HG03565 (cell line): ENCODE data around the gene FARP1.

Source experiments
- ATAC-seq: cut with Tn5 transposase; IDR thresholded peaks from one replicate; pipeline ENCODE4 v1.9.1; 2021; ENCODE audit warnings: mild to moderate bottlenecking, moderate library complexity; ENCODE audit not compliant: unreplicated experiment

Gene FARP1

DNA sequence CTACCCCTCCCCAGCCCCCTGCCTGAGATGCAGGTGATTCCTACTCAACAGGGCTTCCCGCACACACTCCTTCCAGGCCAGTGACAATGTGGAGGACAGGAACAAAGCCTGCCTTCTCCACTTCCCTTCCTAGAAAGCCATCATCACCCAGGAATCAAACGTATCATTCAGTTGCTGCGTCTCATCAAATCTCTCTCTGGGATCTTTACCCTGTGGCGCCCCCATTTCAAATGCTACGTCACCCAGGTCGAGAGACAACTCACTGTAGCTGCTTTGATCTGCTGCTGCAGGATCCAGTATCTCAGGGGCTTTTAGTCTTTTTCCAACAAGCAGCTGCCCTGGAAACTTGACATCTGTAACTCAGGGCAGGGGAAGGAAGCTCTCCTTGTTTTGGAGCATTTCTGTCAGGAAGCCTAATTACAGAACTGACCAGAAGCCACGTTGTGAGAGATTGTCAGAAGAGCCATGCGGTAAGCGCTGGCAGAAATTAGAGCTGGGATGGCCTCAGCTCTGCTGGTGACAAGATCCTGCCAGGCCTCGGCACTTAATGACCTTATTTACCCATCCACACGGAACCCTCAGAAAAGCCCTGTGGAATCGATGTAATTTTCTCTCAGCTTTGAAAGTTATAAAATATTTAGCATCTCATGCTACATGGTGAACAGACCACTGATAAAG lies 293.5 kb downstream of the FARP1 start:
- ATAC-seq, result no peak

DNA sequence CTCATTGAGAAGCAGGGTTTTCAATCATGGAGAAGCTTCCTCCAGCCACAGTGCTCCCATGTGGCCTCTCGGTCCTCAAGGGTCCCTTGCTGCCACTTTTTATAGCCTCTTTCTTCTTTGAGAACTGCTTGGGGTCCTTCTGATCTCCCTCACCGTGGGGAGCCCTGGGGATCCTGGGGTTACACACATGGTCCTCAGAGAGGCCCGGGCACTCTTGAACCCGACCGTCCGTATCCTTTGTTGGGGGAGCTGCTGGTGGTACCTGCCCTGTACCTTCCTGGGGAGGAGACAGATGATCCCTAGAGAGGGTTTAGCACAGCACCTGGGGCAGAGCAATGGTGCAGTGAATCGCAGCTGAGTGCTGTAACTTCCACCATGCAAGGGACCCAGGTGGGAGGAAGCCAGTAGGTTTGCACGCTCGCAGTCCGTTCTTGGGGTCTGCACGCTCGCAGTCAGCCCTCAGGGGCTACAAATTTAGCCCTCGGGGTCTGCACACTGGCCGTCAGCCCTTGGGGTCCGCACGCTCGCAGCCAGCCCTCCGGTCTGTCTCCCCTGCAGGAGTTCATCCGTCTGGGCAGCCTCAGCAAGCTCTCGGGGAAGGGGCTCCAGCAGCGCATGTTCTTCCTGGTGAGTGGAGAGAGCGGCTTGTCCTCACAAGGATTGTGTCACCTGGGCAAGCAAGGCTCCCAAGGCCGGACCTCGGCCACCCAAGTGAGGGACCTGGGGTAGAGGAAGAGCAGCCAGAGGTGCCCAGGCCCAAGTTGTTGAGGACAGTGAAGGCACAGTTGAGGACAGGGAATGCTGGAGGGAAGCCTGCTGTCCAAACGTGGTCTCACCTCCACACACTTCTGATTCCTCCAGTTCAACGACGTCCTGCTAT lies 295.6 kb downstream of the FARP1 start:
- no peak for ATAC-seq

DNA sequence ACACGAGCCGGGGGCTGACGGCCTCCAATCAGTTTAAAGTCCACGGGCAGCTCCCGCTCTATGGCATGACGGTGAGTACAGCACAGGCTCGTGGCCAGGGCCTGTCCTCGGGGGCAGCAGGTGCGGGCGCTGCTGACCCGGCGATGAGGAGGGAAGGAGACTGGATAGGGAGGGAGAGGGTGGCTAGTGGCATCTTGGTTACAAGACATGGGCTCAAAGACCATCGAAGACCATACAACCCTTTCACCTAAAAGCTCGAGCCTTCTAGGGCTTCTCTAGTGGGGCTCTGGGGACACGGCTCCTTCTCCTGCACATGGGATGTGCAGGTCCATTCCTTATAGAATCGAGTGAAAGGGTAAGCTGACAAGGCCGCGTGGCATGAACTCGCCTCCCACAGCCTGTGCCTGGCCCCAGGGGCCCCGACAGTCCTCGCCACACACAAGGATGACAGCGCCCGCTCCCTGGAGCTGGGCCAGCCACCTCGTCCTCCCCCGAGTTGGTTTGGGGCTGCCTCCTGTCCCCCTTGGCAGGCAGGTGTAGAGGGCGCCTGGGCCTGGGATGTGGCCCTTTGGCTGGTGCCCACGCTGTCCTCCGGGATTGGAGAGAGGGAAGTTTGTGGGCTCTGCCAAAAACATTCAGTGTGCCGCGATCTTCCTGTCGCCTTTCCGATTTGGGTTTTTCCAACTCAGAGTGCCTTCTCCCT lies 296.4 kb downstream of the FARP1 start:
- no peak for ATAC-seq

DNA sequence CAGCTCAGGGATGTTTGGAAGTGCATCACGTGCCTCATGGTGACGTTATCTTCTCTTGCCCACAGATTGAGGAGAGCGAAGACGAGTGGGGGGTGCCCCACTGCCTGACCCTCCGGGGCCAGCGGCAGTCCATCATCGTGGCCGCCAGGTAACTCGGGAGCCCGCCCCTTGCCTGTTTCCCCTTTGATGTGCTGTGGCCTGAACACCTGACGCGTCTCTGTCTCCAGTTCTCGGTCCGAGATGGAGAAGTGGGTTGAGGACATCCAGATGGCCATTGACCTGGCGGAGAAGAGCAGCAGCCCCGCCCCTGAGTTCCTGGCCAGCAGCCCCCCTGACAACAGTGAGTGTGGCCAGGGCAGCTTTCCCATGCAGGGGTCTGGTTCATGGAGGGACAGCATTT lies 297.0 kb downstream of the FARP1 start:
- ATAC-seq, result no peak

DNA sequence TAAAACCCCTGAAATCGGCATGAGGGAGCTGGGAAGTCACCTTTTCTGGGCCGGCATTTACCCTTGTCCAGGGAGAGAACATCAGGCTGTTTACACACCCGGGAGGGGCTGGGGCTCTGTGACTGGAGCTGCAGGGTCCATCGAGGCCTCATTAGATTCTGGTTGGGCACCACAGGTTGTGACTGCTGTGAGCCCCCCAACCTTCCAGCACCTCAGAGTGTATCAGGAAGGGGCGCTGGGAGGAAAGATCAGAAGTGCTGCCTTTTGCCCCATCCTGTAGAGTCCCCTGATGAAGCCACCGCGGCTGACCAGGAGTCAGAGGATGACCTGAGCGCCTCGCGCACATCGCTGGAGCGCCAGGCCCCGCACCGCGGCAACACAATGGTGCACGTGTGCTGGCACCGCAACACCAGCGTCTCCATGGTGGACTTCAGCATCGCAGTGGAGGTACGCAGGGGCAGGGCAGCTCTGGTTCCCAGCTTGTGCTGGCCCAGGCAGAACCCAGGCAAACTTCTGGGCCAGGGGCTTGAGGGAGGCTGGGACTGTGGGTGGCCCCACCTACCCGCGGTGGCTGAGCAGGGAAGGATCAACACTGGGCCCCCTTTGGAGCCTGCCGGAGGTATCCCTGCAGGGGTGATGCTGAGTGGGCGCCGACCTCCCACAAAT lies 297.6 kb downstream of the FARP1 start:
- no peak for ATAC-seq

DNA sequence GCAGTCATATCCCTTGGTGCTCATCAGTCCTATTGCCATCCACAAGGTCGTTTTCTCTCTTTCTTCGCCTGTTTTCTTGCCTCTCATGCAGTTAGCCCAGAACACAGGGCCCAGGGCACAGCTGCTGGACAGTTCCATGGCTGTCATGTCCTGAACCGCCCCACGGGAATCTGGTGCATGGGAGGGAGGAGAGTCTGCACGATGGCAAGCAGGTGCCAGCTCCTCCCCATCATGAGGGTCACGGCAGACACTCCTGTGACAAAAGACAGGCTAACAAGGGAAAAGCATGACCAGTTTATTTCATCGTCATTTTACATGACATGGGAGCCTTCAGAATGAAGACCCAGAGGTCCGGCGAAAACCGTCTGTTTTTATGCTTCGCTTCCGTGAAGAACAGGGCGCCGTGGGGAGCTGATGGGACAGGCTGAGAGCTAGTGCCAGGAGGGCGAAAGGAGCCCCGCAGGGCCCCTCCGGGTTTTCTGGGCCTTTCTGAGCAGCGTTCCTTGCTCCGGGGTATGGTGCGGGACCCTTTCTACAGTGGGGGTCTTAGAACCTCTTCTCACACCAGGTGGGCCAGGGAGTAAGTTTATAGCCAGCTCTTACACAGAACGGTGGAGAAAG lies 298.3 kb downstream of the FARP1 start:
- no peak for ATAC-seq

DNA sequence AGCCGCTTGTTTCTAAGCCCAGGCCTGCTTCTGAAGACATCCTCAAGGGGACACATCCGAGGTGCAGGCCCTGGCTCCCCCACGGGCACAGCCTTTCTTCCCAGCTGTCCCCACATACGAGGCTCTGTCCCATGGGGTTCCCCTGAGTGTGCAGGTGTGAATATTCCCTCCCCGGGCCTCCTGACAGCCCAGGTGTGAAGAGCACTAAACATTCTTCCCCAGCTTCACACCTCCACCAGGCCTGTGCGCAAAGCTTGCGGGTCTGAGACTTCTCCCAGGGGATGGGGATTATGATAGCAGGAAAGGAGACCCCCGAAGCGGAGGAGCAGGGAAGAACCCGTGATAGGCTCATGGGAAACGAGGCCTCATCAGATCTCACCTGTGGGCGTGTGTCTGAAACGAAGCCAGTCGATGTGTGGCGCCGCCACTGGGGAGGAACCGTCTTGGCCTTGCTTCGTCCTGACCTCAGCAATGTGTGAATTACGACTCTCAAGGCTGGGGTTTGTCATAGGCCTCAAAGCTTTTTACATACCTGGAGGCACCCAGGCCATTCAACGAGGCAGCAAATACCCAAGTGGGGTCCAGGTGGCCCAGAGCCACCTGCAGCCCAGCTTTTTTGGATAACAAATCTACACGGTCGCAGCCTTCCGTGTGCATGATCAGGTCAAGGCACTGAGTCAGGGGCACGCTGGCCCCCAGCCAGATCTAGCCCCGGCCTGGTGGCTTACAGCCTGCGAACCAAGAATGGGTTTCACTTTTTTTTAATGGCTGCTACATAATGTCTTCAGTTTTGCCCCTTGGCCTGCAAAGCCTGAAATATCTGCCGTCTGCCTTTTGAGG lies 299.7 kb downstream of the FARP1 start:
- no peak for ATAC-seq

DNA sequence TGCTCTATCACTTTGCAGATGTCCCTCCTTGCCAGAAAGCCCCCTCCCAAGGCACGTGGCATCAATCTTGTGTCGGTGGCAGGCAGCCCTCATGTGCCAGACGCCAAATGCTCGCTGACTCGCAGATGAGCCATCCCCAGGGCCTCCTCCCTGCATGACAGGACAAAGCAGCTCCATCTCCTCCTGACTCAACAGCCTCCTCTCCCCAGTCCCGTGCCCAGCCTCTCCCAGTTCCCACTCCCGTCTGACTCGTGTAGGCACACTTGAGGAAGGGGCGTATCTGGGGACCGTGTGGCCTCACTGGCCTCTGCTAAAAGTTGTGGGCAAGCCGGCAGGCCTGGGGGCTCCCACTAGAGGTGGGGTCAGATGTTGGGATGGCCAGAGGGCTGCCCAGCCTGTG lies 300.4 kb downstream of the FARP1 start:
- no peak for ATAC-seq

DNA sequence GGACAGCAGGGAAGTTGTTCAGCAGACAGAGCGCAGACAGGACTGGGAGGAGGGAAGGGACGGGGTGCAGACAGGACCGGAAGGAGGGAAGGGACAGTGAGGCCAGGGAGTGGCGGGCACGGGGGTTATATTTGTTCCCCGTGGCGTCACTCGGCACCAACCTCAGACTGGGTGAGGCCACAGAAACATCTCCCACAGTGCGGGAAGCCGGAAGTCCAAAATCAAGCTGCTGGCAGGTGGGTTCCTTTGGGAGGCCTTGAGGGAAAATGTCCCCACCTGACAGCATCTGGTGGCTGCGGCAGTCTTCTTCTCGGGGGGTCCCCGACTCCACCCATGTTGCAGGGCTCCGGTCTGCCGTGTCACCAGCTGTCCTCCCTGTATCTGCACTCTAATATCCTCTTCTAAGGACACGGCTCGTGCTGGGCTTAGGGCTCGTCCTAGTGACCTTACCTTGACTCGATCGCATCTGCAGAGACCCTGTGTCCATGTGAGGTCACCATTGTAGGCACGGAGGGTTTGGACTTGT lies 301.0 kb downstream of the FARP1 start:
- no peak for ATAC-seq

DNA sequence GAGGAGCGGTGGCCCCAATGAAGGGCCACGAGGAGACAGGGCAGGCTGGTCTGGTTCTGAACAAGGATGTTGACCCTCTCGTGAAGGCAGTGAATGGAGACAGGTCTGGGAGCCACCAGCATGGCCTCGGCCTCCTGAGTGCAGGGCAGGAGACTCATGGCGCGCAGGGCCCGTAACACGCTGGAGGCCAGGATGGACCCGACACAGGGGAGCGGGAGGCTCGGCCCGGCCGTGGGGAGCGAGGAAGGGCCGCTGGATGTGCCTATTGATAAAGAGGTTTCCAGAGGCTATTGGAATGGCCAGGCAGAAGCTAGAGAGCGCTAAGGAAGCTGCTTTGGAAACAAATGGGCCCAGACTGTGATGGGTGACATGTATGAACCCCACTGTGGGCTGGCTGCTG lies 301.5 kb downstream of the FARP1 start:
- ATAC-seq, result no peak

DNA sequence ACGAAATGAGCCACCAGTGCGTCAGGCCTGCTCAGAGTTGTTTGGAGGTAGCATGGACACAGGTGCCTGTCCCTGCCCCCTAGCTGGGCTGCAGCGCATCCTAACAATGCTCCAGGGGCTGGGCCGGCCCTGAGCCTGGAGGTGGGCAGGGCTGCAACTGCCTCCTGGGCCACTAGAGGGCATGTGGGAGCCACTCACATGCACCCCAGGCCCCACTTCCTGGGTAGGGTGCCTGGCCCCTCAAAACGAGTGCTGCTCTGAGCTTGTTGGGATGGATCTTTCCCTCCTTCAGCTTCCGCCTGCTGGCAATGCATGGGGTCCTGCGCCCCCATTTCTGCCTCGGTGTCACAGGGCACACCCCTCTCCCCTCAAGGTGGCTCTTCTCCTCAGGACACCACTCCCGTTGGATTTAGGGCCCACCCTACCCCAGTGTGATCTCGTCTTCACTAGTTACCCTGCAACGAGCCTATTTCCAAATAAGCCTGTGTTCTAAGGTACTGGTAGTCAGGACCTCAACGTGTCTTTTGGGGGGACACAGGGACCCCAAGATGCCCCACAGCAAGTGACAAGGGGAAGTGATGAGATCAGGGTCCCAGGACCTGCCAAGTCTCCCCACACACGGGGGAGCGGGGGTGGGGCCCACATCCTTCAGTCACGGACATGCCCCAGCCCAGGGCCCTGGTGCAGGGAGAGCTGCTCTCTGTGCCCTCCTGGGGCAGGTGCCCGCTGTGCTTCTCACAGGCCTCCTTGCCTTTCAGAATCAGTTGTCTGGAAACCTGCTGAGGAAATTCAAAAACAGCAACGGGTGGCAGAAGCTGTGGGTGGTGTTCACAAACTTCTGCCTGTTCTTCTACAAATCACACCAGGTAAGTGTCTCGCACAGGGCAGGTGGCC lies 302.7 kb downstream of the FARP1 start:
- peak; percentile 89 for ATAC-seq

DNA sequence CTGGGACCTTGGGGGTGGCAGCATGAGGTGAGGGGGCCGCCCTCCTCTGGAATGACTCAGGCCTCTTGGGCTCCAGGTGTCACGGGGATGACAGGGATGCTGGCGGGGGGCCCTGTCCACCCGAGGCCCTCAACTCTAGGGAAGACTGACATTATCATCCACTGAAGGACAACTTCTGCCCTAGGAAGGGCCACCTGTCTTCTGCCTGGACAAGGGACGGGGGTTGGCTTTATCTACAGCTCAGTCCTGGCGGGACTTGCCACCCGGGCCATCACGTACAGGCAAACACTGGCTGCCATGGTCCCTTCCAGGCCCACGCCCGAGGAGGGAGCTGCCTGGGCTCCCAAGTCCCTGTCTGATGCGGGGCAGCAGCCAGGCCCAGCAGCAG lies 303.3 kb downstream of the FARP1 start:
- ATAC-seq, result no peak

DNA sequence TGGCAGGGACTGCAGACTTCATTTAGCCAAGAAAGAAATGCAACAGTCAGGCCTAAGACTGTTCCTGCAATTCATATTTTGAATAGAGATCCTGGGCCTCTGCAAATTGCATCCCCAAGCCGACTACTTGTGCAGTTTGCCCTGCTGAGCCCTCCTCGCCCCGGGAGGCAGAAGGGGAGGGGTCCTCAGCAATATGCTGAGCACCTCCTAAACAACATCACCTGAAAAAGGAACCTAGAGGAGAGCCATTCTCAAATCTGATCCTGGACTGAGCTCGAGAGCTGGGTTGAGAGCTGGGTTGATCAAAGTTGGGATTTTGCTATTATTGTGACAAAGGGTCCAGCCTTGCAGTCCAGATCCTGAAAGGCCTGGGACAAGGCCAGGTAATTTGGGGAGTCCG lies 304.2 kb downstream of the FARP1 start:
- no peak for ATAC-seq

DNA sequence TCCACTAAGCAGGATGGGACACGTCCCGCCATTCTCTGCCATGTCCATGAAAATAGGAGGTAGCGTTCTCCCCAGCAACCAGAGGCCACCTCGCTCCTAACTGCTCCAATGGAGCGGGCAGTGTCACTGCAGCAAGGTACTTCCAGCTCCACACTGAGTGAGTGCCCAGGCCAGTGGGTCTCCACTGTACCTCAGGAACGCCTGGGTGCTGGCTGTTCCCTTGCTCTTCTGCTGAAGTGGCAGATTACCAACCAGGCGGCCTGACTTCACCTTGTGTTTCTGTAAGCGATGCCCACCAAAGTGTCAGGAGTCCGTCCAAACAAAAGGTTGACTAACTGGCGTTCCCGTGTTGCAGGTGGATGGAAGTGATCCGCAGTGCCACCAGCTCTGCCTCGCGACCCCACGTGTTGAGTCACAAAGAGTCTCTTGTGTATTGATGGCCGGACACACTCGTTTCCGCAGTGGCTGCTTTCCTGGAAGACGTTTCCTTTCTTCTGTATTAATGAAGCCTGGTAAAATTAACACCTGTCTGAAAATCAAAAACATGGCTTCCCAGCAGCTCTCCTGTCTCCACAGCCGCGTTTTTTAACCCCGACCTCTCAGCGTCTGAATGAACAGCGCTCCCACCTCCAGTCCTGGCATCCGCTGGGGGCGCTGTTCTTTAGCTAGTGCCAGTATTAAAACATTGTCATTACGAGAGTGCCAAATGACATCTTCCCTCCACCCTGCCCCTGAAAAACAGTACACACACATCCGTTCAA lies 305.2 kb downstream of the FARP1 start:
- no peak for ATAC-seq

DNA sequence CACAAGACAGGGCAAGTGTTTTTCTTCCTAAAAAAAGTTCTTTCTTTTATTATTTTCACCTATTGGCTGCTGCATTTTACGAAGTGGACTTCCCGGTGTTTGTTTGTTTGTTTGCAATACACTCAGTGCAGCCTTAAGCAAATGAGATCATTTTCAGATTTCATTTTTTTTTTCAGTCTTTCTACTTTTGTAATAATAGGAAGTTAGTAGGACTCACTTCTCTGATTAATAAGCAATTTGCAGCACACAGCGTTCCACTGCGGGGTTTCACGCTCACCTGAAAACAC lies 305.7 kb downstream of the FARP1 start:
- ATAC-seq, result no peak

DNA sequence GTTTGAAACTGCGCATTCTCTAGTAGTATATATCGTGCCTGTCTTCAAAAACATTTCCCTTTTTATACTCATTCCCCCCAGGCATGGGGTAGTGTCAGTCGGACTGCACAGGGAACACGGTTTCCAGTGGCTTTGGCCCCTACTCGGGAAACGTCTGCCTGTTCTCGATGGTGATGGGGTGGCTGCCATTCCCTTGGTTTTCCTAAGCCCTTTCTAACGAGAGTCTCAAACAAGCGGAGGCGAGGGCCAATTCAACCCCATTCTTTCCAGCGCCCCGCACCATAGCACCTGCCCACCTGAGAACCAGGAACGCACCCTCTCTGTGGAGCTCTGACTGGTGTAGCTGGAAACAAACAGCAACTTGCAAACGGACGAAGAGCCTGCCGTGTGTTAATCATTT lies 306.4 kb downstream of the FARP1 start:
- ATAC-seq, result no peak

DNA sequence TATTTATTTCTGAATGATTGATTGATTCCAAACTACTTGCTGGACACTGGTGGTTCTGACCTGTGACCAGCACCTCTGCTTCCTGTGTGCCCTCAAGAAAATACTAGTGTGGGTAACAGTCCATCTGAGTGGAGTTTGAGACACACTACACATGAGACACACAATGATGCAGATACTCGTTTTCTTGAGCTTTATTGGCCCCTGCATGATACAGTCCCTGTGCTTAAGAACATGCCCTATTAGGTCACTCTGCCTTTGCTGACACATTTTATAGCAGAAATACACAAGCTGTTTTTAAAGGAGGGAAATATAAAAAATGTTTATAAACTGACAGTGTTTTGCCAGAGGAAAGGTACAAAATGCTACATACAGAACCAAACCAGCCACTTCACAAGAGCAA lies 307.1 kb downstream of the FARP1 start:
- no peak for ATAC-seq

DNA sequence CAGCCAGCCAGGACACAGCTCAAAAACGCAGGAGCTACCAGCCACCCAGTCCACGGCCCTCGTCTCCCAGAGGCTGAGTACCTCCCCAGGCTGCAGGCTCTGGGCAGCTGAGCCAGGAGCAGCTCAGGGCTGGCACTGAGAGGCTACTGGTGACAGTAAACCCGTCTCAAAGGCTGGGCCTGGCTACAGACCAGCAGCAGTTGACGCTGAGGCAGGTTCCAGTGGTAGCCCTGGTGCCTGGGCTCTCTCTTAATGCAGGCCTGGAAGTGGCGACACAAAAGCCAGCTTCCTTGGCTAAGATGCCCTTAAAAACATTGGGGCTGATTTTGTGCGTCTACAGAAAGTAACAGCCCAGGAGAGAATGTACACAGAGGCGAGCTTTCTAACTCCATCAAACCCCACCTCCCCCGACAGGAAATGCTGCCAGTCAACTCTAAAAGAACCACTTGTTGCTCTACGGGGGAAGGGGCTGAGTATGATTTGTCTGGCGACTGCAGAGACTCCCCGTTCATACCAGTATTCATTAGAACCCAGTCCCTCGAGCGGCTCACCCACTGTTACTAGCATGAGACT lies 307.7 kb downstream of the FARP1 start:
- ATAC-seq, result no peak
